Suprapubic skin (tissue), 4 donors: ENCODE results near the gene YLPM1. TPM values are rescaled to one million over a fixed set of nuclear protein-coding genes. Genes with fewer than 3 reads are reported as not detected.

Experiments
- DNase-seq, 2 donors: peaks; one replicate each; pipeline ENCODE4 v3.0.0-alpha.2; 2019; ENCODE audit warnings: low spot score in 2 of 2
- H3K27ac ChIP-seq: fragments of 200-600 bp; sonication (generic); one replicate; pipeline ENCODE4 v1.5.1; 2019
- H3K27me3 ChIP-seq: fragments of 200-600 bp; sonication (generic); one replicate; pipeline ENCODE4 v1.5.1; 2019
- H3K36me3 ChIP-seq: fragments of 200-600 bp; sonication (generic); one replicate; pipeline ENCODE4 v1.5.1; 2019
- H3K4me1 ChIP-seq: fragments of 200-600 bp; sonication (generic); one replicate; pipeline ENCODE4 v1.5.1; 2019
- H3K4me3 ChIP-seq: fragments of 200-600 bp; sonication (generic); one replicate; pipeline ENCODE4 v1.5.1; 2019; ENCODE audit warnings: mild to moderate bottlenecking
- H3K9me3 ChIP-seq: fragments of 200-600 bp; sonication (generic); one replicate; pipeline ENCODE4 v1.5.1; 2019
- CTCF ChIP-seq, 2 donors: fragments of 200-600 bp in 1 of 2; fragments of 450-650 bp in 1 of 2; sonication (generic) in 1 of 2; IDR thresholded peaks; one replicate each; pipeline ENCODE4 v1.5.1; 2016 to 2019; ENCODE audit warnings: antibody characterized with exemption in 2 of 2, mild to moderate bottlenecking in 1 of 2, moderate library complexity in 1 of 2
- EP300 ChIP-seq: sonication (generic); formaldehyde crosslinking; IDR thresholded peaks from one replicate; pipeline ENCODE4 v1.6.1; 2017; ENCODE audit warnings: antibody characterized with exemption
- POLR2A ChIP-seq, 2 donors: fragments of 450-650 bp; IDR thresholded peaks; one replicate each; pipeline ENCODE4 v1.6.1; 2017; ENCODE audit warnings: antibody characterized with exemption in 2 of 2, mild to moderate bottlenecking in 2 of 2, moderate library complexity in 2 of 2
- POLR2AphosphoS5 ChIP-seq, 3 donors: sonication (generic); formaldehyde crosslinking; IDR thresholded peaks; one replicate each; pipeline ENCODE4 v1.6.1; 2017; ENCODE audit warnings: antibody characterized with exemption in 3 of 3
- WGBS: methylation state at CpG from one replicate; pipeline ENCODE4 v1.1.5; 2018; 5-methylcytosine and 5-hydroxymethylcytosine counted together
- total RNA-seq, 4 donors: library from RNA; depleted of rRNA; stranded (reverse); fragments of >200 nt; gene quantifications; one replicate each; pipeline ENCODE4 v1.1.0, GENCODE V29; 2016

Gene YLPM1
- total RNA-seq, 4 donors from 2014 or later = 42.9 to 118 (median 58.2) TPM

DNA sequence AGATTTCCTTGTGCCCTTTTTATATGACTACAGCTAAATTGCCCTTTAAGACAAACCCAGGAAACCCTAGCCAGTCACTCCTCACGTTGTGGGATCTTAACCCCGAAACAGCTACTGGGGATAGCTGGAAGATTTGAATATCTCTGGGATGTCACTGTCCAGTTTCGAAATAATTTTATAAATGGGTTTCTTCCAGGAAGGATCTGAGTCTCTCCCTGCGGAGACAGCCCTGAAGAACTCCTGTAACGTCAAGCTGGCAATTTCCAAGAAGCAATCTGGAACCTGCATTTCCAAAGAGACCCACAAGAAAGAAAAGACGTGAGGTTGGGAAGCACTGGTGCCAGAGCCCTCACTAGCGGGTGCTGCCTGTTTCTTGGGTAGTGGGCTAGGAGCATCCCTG lies 91.9 kb downstream of the YLPM1 start:
- TF ChIP-seq POLR2AphosphoS5 (IDR thresholded peaks at IDR 0.05) (no peak), CTCF (IDR thresholded peaks at IDR 0.05) (no peak), EP300 (no peak), POLR2A (IDR thresholded peaks at IDR 0.05) (no peak)
- Histone ChIP-seq H3K4me1 (peaks cover 15% of the 10 kb centered on the region), H3K27me3 (no peaks in the 10 kb centered on the region), H3K4me3 (no peak overlapping the region), H3K9me3 (no peaks in the 10 kb centered on the region), H3K27ac (no peak overlapping the region), H3K36me3 (no peaks in the 10 kb centered on the region)
- DNase-seq = no peak
- 69% methylated on average over 7 of the region's 7 CpGs for WGBS

GRCh38 chr14:74855945-74856344 lies 92.8 kb downstream of the YLPM1 start:
- Histone ChIP-seq H3K4me1 (peaks cover 19% of the 10 kb centered on the region), H3K9me3 (no peaks in the 10 kb centered on the region), H3K27ac (no peak overlapping the region), H3K36me3 (no peaks in the 10 kb centered on the region), H3K27me3 (no peaks in the 10 kb centered on the region), H3K4me3 (no peak overlapping the region)
- no peak for TF ChIP-seq POLR2A (IDR thresholded peaks at IDR 0.05)
- TF ChIP-seq EP300 = no peak
- no peak for TF ChIP-seq CTCF (IDR thresholded peaks at IDR 0.05)
- TF ChIP-seq POLR2AphosphoS5 (IDR thresholded peaks at IDR 0.05) = no peak
- DNase-seq = no peak
- WGBS = 58% methylated on average over 4 of the region's 4 CpGs

DNA sequence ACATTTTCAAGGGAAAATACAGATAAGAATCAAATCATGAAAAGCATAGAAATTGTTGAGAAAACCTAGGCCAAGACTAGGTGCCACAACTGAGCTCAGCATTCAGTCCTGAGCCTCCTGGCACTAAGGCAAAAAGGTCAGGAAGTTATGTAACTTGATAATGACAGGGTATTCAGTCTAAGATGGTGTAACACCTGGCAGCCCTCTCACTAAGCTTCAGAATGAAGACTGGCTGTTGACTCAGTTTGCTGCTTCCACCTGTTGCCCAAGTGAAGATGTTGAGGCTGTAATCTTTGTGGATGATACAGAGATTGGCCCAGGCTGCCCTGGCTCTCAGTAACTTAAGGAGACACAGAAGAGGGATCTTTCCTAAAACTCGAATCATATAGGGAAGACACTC lies 93.2 kb downstream of the YLPM1 start:
- no peaks in the 10 kb centered on the region for H3K27me3 ChIP-seq
- WGBS = 73% methylated on average over 1 of the region's 1 CpG
- no peak for DNase-seq
- no peak overlapping the region for H3K4me3 ChIP-seq
- peaks cover 19% of the 10 kb centered on the region for H3K4me1 ChIP-seq
- H3K36me3 ChIP-seq = no peaks in the 10 kb centered on the region
- no peak for TF ChIP-seq EP300
- H3K9me3 ChIP-seq = no peaks in the 10 kb centered on the region
- H3K27ac ChIP-seq = no peak overlapping the region

- DNase-seq = no peak
- TF ChIP-seq CTCF (IDR thresholded peaks at IDR 0.05) = no peak
- TF ChIP-seq POLR2AphosphoS5 (IDR thresholded peaks at IDR 0.05) = no peak
- no peak for TF ChIP-seq POLR2A (IDR thresholded peaks at IDR 0.05)
- no peak for TF ChIP-seq EP300
Measured at GRCh38 chr14:74858022-74858421, 94.9 kb downstream of the YLPM1 start.

GRCh38 chr14:74859757-74860552 lies 96.8 kb downstream of the YLPM1 start:
- no peak for DNase-seq
- TF ChIP-seq EP300 (no peak), POLR2A (IDR thresholded peaks at IDR 0.05) (no peak), CTCF (IDR thresholded peaks at IDR 0.05) (no peak), POLR2AphosphoS5 (IDR thresholded peaks at IDR 0.05) (no peak)
- H3K4me1 ChIP-seq = peaks cover 4% of the 10 kb centered on the region
- H3K36me3 ChIP-seq = no peaks in the 10 kb centered on the region
- no peaks in the 10 kb centered on the region for H3K27me3 ChIP-seq
- WGBS = 64% methylated on average over 10 of the region's 10 CpGs
- H3K9me3 ChIP-seq = no peaks in the 10 kb centered on the region
- no peak overlapping the region for H3K4me3 ChIP-seq
- H3K27ac ChIP-seq = no peak overlapping the region

More at GRCh38 chr14:74858022-74858421, 94.9 kb downstream of the YLPM1 start:
- Histone ChIP-seq H3K9me3 (no peaks in the 10 kb centered on the region), H3K27ac (no peak overlapping the region), H3K4me3 (no peak overlapping the region), H3K36me3 (no peaks in the 10 kb centered on the region), H3K27me3 (no peaks in the 10 kb centered on the region), H3K4me1 (peaks cover 15% of the 10 kb centered on the region)
- WGBS = 57% methylated on average over 1 of the region's 1 CpG
